HepG2 (cell line): ENCODE data around the gene UGT2A3. TPM values are rescaled to one million over a fixed set of nuclear protein-coding genes. Genes with fewer than 3 reads are reported as not detected.
A peak's percentile ranks its signal among the peaks of the same experiment; 100 is the strongest.

Source experiments
- ATAC-seq: fragments of 200-7000 bp; cut with Tn5 transposase; 3 replicates; pipeline ENCODE4 v1.9.1; 2020; ENCODE audit warnings: mild to moderate bottlenecking, moderate library complexity
- BruUV-seq: library from RNA; stranded (reverse); fragments of 400-500 nt; replicated peaks from 2 replicates; lab custom pipeline; 2021; lab: Mats Ljungman, UMichigan
- CTCF ChIA-PET: fragments of 300-600 bp; formaldehyde crosslinking; extraction: SDS; loops from one replicate; lab custom pipeline; 2021; ENCODE audit warnings: low total read pairs, inconsistent platforms, low intra/inter-chr PET ratio; lab: Yijun Ruan, JAX
- POLR2A ChIA-PET: fragments of 350-600 bp; sonication (Branson Sonifier 250); formaldehyde crosslinking; loops from one replicate; lab custom pipeline; 2020; ENCODE audit warnings: antibody characterized with exemption, inconsistent platforms; lab: Yijun Ruan, JAX
- DNase-seq: peaks from one replicate; pipeline ENCODE4 v3.0.0-alpha.2; 2015; ENCODE audit warnings: low spot score
- FAIRE-seq: peaks from 3 replicates; lab custom pipeline; 2011; peaks lifted over from hg19 to GRCh38; lab: Jason Lieb, UNC
- H2AFZ ChIP-seq: one replicate; pipeline ENCODE4 v1.6.1; 2011; ENCODE audit warnings: low read length, inconsistent platforms
- H3K27ac ChIP-seq: fragments of 300-600 bp; 3 replicates; pipeline ENCODE4 v1.8.0; 2011; ENCODE audit warnings: mixed run types, mild to moderate bottlenecking, mixed read lengths, low read length, inconsistent platforms; ENCODE audit not compliant: insufficient read depth; ENCODE audit errors: extremely low read length
- H3K27me3 ChIP-seq, 2 experiments: fragments of 200-600 bp in 1 of 2; 2 replicates in 1 of 2; 3 replicates in 1 of 2; pipeline versions ENCODE4 v1.6.0 to v1.8.0; 2011; ENCODE audit warnings: low read length in 2 of 2, mild to moderate bottlenecking in 2 of 2, moderate library complexity in 2 of 2, inconsistent platforms in 1 of 2; ENCODE audit not compliant: insufficient read depth in 2 of 2, control insufficient read depth in 1 of 2
- H3K36me3 ChIP-seq, 2 experiments: fragments of 200-600 bp in 1 of 2; replicated peaks in 1 of 2; 2 replicates in 1 of 2; 3 replicates in 1 of 2; pipeline versions ENCODE4 v1.5.1 to v1.8.0; 2011; ENCODE audit warnings: low read length in 2 of 2, inconsistent platforms in 1 of 2; ENCODE audit not compliant: insufficient read depth in 2 of 2, control insufficient read depth in 1 of 2
- H3K4me1 ChIP-seq: 2 replicates; pipeline ENCODE4 v1.5.1; 2012; ENCODE audit warnings: low read length, inconsistent platforms; ENCODE audit not compliant: insufficient read depth
- H3K4me2 ChIP-seq: 2 replicates; pipeline ENCODE4 v1.6.0; 2011; ENCODE audit warnings: low read depth, low read length, inconsistent platforms
- H3K4me3 ChIP-seq, 3 experiments: fragments of 200-600 bp in 1 of 3; sonication (generic), shearing (Covaris generic) in 1 of 3; replicated peaks in 1 of 3; 2 replicates each; pipeline ENCODE4 v1.5.1; 2011 to 2016; ENCODE audit warnings: low read length in 3 of 3, inconsistent platforms in 2 of 3, low read depth in 2 of 3, mild to moderate bottlenecking in 2 of 3, control low read depth in 1 of 3, mixed read lengths in 1 of 3; ENCODE audit not compliant: insufficient read depth in 1 of 3
- H3K79me2 ChIP-seq: one replicate; pipeline ENCODE4 v1.6.1; 2011; ENCODE audit warnings: low read length, inconsistent platforms; ENCODE audit not compliant: insufficient read depth
- H3K9ac ChIP-seq: 2 replicates; pipeline ENCODE4 v1.6.0; 2011; ENCODE audit warnings: mild to moderate bottlenecking, low read depth, low read length, inconsistent platforms; ENCODE audit not compliant: insufficient read depth
- H3K9me3 ChIP-seq: 2 replicates; pipeline ENCODE4 v1.5.1; 2012; ENCODE audit warnings: mild to moderate bottlenecking, low read length
- H4K20me1 ChIP-seq: 2 replicates; pipeline ENCODE4 v1.6.0; 2011; ENCODE audit warnings: inconsistent platforms, mild to moderate bottlenecking, low read length, moderate library complexity; ENCODE audit not compliant: insufficient read depth
- CEBPG ChIP-seq: IDR thresholded peaks from 2 replicates; pipeline ENCODE4 v1.6.1; 2016
- ELF1 ChIP-seq: sonication (generic); formaldehyde crosslinking; IDR thresholded peaks from 2 replicates; pipeline ENCODE4 v1.4.0; 2020; ENCODE audit warnings: missing genetic modification reagents
- ETV5 ChIP-seq: IDR thresholded peaks from 2 replicates; pipeline ENCODE4 v1.6.1; 2018; ENCODE audit warnings: missing biosample characterization, missing genetic modification reagents, inconsistent platforms, borderline replicate concordance
- FLYWCH1 ChIP-seq: sonication (generic); formaldehyde crosslinking; IDR thresholded peaks from 2 replicates; pipeline ENCODE4 v1.8.1; 2023; ENCODE audit warnings: mild to moderate bottlenecking, missing genetic modification reagents
- HOXD1 ChIP-seq: sonication (generic); formaldehyde crosslinking; IDR thresholded peaks from 2 replicates; pipeline ENCODE4 v1.5.0; 2020; ENCODE audit warnings: missing genetic modification reagents
- IKZF4 ChIP-seq: sonication (generic); formaldehyde crosslinking; IDR thresholded peaks from 2 replicates; pipeline ENCODE4 v1.5.1; 2020; ENCODE audit warnings: borderline replicate concordance, mild to moderate bottlenecking, low read depth, missing genetic modification reagents; ENCODE audit errors: not compliant biosample characterization
- KDM2A ChIP-seq: sonication (generic); formaldehyde crosslinking; IDR thresholded peaks from 2 replicates; pipeline ENCODE4 v1.4.0; 2020; ENCODE audit warnings: low read depth, missing genetic modification reagents, borderline replicate concordance
- MYPOP ChIP-seq: sonication (generic); formaldehyde crosslinking; IDR thresholded peaks from 2 replicates; pipeline ENCODE4 v1.8.1; 2023; ENCODE audit warnings: mild to moderate bottlenecking, moderate library complexity, missing genetic modification reagents
- NFRKB ChIP-seq: fragments of 450-650 bp; IDR thresholded peaks from 2 replicates; pipeline ENCODE4 v1.6.1; 2017
- RARG ChIP-seq: sonication (generic); formaldehyde crosslinking; IDR thresholded peaks from 2 replicates; pipeline ENCODE4 v1.4.0; 2020; ENCODE audit warnings: low read depth, mild to moderate bottlenecking, missing genetic modification reagents
- SOX13 ChIP-seq, 3 experiments: fragments of 450-650 bp in 1 of 3; sonication (generic) in 1 of 3; formaldehyde crosslinking in 1 of 3; IDR thresholded peaks in 2 of 3; conservative IDR thresholded peaks in 1 of 3; 2 replicates each; pipeline versions ENCODE4 v1.5.0 to v1.6.1; 2016 to 2020; ENCODE audit warnings: antibody characterized with exemption in 1 of 3, mild to moderate bottlenecking in 1 of 3, missing compliant biosample characterization in 1 of 3, missing genetic modification reagents in 1 of 3, moderate library complexity in 1 of 3
- THYN1 ChIP-seq: sonication (generic); formaldehyde crosslinking; IDR thresholded peaks from 2 replicates; pipeline ENCODE4 v1.8.1; 2023; ENCODE audit warnings: low read depth, mild to moderate bottlenecking, moderate library complexity, missing genetic modification reagents, borderline replicate concordance
- TOPORS ChIP-seq: sonication (generic); formaldehyde crosslinking; IDR thresholded peaks from 2 replicates; pipeline ENCODE4 v1.8.0; 2023; ENCODE audit warnings: mild to moderate bottlenecking, missing genetic modification reagents
- ZC3H13 ChIP-seq: sonication (generic); formaldehyde crosslinking; IDR thresholded peaks from 2 replicates; pipeline ENCODE4 v1.8.1; 2023; ENCODE audit warnings: mild to moderate bottlenecking, missing genetic modification reagents, moderate library complexity
- ZFP41 ChIP-seq: sonication (generic); formaldehyde crosslinking; IDR thresholded peaks from 2 replicates; pipeline ENCODE4 v1.4.0; 2020; ENCODE audit warnings: mild to moderate bottlenecking, missing genetic modification reagents, borderline replicate concordance
- ZFY ChIP-seq: sonication (generic); formaldehyde crosslinking; IDR thresholded peaks from 2 replicates; pipeline ENCODE4 v1.4.0; 2020; ENCODE audit warnings: missing genetic modification reagents
- ZNF20 ChIP-seq: sonication (generic); formaldehyde crosslinking; IDR thresholded peaks from 2 replicates; pipeline ENCODE4 v1.4.0; 2020; ENCODE audit warnings: mild to moderate bottlenecking, moderate library complexity, missing genetic modification reagents
- ZNF260 ChIP-seq: sonication (generic); formaldehyde crosslinking; IDR thresholded peaks from 2 replicates; pipeline ENCODE4 v1.4.0; 2020; ENCODE audit warnings: missing genetic modification reagents, low read depth, mild to moderate bottlenecking, borderline replicate concordance
- ZNF552 ChIP-seq: sonication (generic); formaldehyde crosslinking; IDR thresholded peaks from 2 replicates; pipeline ENCODE4 v1.9.0; 2022; ENCODE audit warnings: missing genetic modification reagents, mild to moderate bottlenecking, borderline replicate concordance
- ZNF766 ChIP-seq: sonication (generic); formaldehyde crosslinking; IDR thresholded peaks from 2 replicates; pipeline ENCODE4 v1.5.0; 2020; ENCODE audit warnings: missing genetic modification reagents, borderline replicate concordance
- ZNF775 ChIP-seq: sonication (generic); formaldehyde crosslinking; IDR thresholded peaks from 2 replicates; pipeline ENCODE4 v1.4.0; 2020; ENCODE audit warnings: missing genetic modification reagents, mild to moderate bottlenecking, moderate library complexity, borderline replicate concordance
- WGBS: methylation state at CpG from one replicate; pipeline ENCODE4 v1.1.6; 2017; ENCODE audit warnings: low lambda C conversion rate; 5-methylcytosine and 5-hydroxymethylcytosine counted together
- in situ Hi-C: cut with HindIII; loops from 2 replicates; pipeline ENCODE4 v1.10.0; 2017; ENCODE audit warnings: low pct_unique_long_range_greater_than_20kb; ENCODE audit not compliant: extremely low pct_ligation_motif_present
- intact Hi-C: fragments of 100-400 bp; cut with micrococcal nuclease; formaldehyde crosslinking; loops from one replicate; pipeline ENCODE4 v1.10.0; 2022; ENCODE audit not compliant: unreplicated experiment
- polyA plus RNA-seq, 8 experiments: library from polyadenylated mRNA; depleted of rRNA in 3 of 8; stranded (reverse) in 7 of 8; unstranded in 1 of 8; fragments of >200 nt; fragmentation: Illumina TruSeq in 4 of 8; extraction: Trizol in 4 of 8; gene quantifications; 2 replicates each; pipeline versions ENCODE4 v1.2.1 to v1.2.3, GENCODE V29; 2011 to 2016; ENCODE audit warnings: low read depth in 4 of 8, missing spikeins in 1 of 8, mixed read lengths in 1 of 8; ENCODE audit not compliant: insufficient read depth in 1 of 8
- total RNA-seq, 5 experiments: library from RNA; depleted of rRNA; stranded (reverse); fragments of >200 nt; fragmentation: Illumina TruSeq; extraction: Trizol; gene quantifications; 2 replicates each; pipeline ENCODE4 v1.2.3, GENCODE V29; 2016; ENCODE audit warnings: low read depth in 1 of 5

The UGT2A3 gene
- total and polyA plus RNA-seq, 2 of the 13 experiments (the other 11 are each of a cell fraction or from before 2014, with no cell fraction given): 61.3 to 97.2 TPM

- POLR2A ChIA-PET: interaction anchor here (3.5 kb wide), 1 partner anchor 46 kb away, joined by 9 read pairs; the partner anchor contains the start of gene UGT2A3
Observed at GRCh38 chr4:68997040-68997439, 45.4 kb upstream of the UGT2A3 start.

GRCh38 chr4:68995292-68995691 is 43.7 kb upstream of the UGT2A3 start:
- Histone ChIP-seq H3K9me3 (no peaks in the 10 kb centered on the region), H3K36me3 (no peaks in the 10 kb centered on the region), H4K20me1 (no peaks in the 10 kb centered on the region), H3K27ac (no peak overlapping the region), H3K4me1 (no peaks in the 10 kb centered on the region), H3K9ac (no peak overlapping the region), H3K4me2 (no peak overlapping the region), H3K79me2 (no peaks in the 10 kb centered on the region), H3K4me3 (no peak overlapping the region), H2AFZ (no peak overlapping the region), H3K27me3 (no peaks in the 10 kb centered on the region)
- in situ Hi-C loops (no loop called here), intact Hi-C loops (no loop called here)
- WGBS: 93% methylated on average over 2 of the region's 2 CpGs
- ChIA-PET POLR2A (no interaction called here), CTCF (no interaction called here)
- no peak for DNase-seq
- no peak for FAIRE-seq
- no peak for TF ChIP-seq ZNF766 (CRISPR knock-in tag)
- TF ChIP-seq IKZF4 (CRISPR knock-in tag): no peak
- TF ChIP-seq ZFY: no peak
- no peak for TF ChIP-seq SOX13 (IDR thresholded peaks at IDR 0.05)
- no peak for TF ChIP-seq SOX13 (CRISPR knock-in tag; conservative IDR thresholded peaks at IDR 0.05 in 1 of 2, IDR thresholded peaks at IDR 0.05 in 1 of 2)
- no peak for TF ChIP-seq RARG (CRISPR knock-in tag)
- no peak for TF ChIP-seq FLYWCH1
- no peak for TF ChIP-seq ZNF552 (CRISPR knock-in tag)
- TF ChIP-seq ZNF20 (CRISPR knock-in tag): no peak
- no peak for TF ChIP-seq ZNF260 (CRISPR knock-in tag)
- no peak for TF ChIP-seq ELF1 (CRISPR knock-in tag)
- TF ChIP-seq HOXD1 (CRISPR knock-in tag): no peak
- no peak for TF ChIP-seq CEBPG (CRISPR knock-in tag)
- TF ChIP-seq ZNF775 (CRISPR knock-in tag): no peak
- no peak for TF ChIP-seq ZFP41 (CRISPR knock-in tag)
- no peak for TF ChIP-seq MYPOP (CRISPR knock-in tag)
- no peak for TF ChIP-seq TOPORS
- TF ChIP-seq NFRKB: no peak
- TF ChIP-seq THYN1 (CRISPR knock-in tag): no peak
- no peak for ATAC-seq
- no TSS peak for BruUV-seq

More at GRCh38 chr4:68997040-68997439, 45.4 kb upstream of the UGT2A3 start:
- Histone ChIP-seq H3K79me2 (no peaks in the 10 kb centered on the region), H3K4me3 (no peak overlapping the region), H3K9ac (no peak overlapping the region), H2AFZ (peak overlapping the region; percentile 42), H3K36me3 (no peaks in the 10 kb centered on the region), H3K4me2 (no peak overlapping the region), H3K4me1 (peaks cover 1% of the 10 kb centered on the region; the same call in 1 of the 2 replicates), H3K27ac (no peak overlapping the region), H3K9me3 (no peaks in the 10 kb centered on the region), H3K27me3 (no peaks in the 10 kb centered on the region), H4K20me1 (no peaks in the 10 kb centered on the region)
- DNase-seq: no peak
- no peak for ATAC-seq
- 77% methylated on average over 3 of the region's 3 CpGs for WGBS
- intact Hi-C loops: no loop called here
- TF ChIP-seq ZC3H13 (no peak), ETV5 (no peak), KDM2A (CRISPR knock-in tag) (no peak)
- no TSS peak for BruUV-seq
- CTCF ChIA-PET: no interaction called here
- in situ Hi-C loops: no loop called here
- no peak for FAIRE-seq
